ENCODE measurements around the gene TNXB. TPM values are rescaled to one million over a fixed set of nuclear protein-coding genes. Genes with fewer than 3 reads are reported as not detected.

TNXB gene
- total and polyA plus RNA-seq, 9 of the 15 experiments (the other 6 are each of a cell fraction or from before 2014, with no cell fraction given): 0.14 to 28.1 (median 12.4) TPM

DNA sequence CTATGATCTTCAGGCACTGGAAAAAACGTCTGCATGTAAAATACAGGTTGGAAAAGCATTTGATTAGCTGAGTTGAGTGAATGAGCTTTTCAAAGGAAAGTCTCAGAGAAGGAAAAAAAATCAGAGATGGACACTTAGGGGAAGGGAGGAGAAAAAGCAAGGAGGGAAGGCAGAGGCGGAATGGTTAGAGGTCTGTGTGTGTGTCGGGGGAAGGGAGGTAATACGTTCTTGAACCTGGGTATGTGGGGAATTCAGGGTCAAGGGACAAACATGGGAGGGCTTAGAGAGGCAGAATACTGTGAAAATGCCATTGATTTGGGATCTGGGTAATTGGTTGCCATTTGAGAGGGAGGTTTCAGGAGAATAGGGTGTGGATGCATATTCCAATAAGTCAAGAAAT lies 37.5 kb upstream of the TNXB start (continued):
- TF ChIP-seq, protein P1, sequence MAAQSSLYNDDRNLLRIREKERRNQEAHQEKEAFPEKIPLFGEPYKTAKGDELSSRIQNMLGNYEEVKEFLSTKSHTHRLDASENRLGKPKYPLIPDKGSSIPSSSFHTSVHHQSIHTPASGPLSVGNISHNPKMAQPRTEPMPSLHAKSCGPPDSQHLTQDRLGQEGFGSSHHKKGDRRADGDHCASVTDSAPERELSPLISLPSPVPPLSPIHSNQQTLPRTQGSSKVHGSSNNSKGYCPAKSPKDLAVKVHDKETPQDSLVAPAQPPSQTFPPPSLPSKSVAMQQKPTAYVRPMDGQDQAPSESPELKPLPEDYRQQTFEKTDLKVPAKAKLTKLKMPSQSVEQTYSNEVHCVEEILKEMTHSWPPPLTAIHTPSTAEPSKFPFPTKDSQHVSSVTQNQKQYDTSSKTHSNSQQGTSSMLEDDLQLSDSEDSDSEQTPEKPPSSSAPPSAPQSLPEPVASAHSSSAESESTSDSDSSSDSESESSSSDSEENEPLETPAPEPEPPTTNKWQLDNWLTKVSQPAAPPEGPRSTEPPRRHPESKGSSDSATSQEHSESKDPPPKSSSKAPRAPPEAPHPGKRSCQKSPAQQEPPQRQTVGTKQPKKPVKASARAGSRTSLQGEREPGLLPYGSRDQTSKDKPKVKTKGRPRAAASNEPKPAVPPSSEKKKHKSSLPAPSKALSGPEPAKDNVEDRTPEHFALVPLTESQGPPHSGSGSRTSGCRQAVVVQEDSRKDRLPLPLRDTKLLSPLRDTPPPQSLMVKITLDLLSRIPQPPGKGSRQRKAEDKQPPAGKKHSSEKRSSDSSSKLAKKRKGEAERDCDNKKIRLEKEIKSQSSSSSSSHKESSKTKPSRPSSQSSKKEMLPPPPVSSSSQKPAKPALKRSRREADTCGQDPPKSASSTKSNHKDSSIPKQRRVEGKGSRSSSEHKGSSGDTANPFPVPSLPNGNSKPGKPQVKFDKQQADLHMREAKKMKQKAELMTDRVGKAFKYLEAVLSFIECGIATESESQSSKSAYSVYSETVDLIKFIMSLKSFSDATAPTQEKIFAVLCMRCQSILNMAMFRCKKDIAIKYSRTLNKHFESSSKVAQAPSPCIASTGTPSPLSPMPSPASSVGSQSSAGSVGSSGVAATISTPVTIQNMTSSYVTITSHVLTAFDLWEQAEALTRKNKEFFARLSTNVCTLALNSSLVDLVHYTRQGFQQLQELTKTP (IDR thresholded peaks at IDR 0.05; ENCODE audit: low read depth in 1 of 2, partially characterized antibody in 2 of 2): peak in 1 of 2 experiments; percentile 8

DNA sequence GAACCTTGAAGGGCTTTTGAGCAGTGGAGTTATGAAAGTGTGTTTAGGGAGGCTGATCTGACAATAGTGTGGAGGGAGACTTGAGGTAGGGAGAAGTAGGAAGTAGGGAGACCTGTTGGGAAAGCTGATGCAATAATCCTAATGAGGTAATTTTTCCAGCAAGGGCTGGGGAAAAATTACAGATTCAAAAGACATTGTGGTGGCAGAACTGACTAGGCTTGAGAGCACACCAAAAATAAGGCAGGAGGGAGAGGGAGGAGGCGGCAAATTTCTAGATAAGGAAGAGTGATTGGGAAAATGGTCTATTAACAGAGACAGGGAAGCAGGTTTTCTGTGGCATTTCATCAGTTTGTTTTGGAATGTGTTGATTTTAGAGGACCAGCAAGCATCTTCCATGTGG lies 37.1 kb upstream of the TNXB start:
- peaks cover 9 to 19% of the 10 kb centered on the region in 2 experiments for H3K4me1 ChIP-seq (replicated peaks in 1 of 2; ENCODE audit: control insufficient read depth in 2 of 2, insufficient read depth in 2 of 2, low read length in 2 of 2)
- H2AFZ ChIP-seq (ENCODE audit: low read depth, low read length): 0 out of 2 replicates have a peak overlapping the region, but pooled peaks have one; percentile 3
- no TSS peak for BruUV-seq (replicated peaks)
- 20% methylated on average over 1 of the region's 1 CpG for WGBS (ENCODE audit: insufficient coverage, low coverage, missing lambda C conversion rate)
- H3K4me3 ChIP-seq: no peak overlapping the region
- no peak overlapping the region for H3K9ac ChIP-seq (ENCODE audit: insufficient read depth in 1 of 2, low read depth in 2 of 2, low read length in 2 of 2)
- no peaks in the 10 kb centered on the region for H3K79me2 ChIP-seq (ENCODE audit: control insufficient read depth, insufficient read depth, low read length)
- intact Hi-C loops (cut with micrococcal nuclease) (no loop called here), in situ Hi-C loops (cut with MboI) (no loop called here)
- POLR2A ChIA-PET: interaction anchor here (0.9 to 1.6 kb wide), 2 partner anchors 15 to 30 kb away, joined by 3 to 4 read pairs; no protein-coding TSS in a partner anchor
- H3K27ac ChIP-seq (ENCODE audit: extremely low read depth, low read depth, low read length): no peak overlapping the region
- H3K4me2 ChIP-seq (ENCODE audit: insufficient read depth, low read length): no peak overlapping the region
- FAIRE-seq (no peak), ATAC-seq (no peak), DNase-seq (ENCODE audit: extremely low read depth in 1 of 4, low spot score in 3 of 4) (no peak)
- CTCF ChIA-PET (ENCODE audit: low intra/inter-chr PET ratio): no interaction called here
- no peaks in the 10 kb centered on the region for H3K27me3 ChIP-seq (ENCODE audit: control insufficient read depth in 2 of 2, insufficient read depth in 2 of 2, low read length in 2 of 2)
- no peaks in the 10 kb centered on the region for H4K20me1 ChIP-seq (replicated peaks; ENCODE audit: control insufficient read depth, insufficient read depth, low read length)
- no peaks in the 10 kb centered on the region for H3K9me1 ChIP-seq (ENCODE audit: control insufficient read depth, insufficient read depth, low read length)
- no peaks in the 10 kb centered on the region for H3K9me3 ChIP-seq (replicated peaks; ENCODE audit: control insufficient read depth, insufficient read depth, low read depth, low read length)
- H3K36me3 ChIP-seq (ENCODE audit: control insufficient read depth, insufficient read depth, low read length): no peaks in the 10 kb centered on the region
- TF ChIP-seq, protein P1 (IDR thresholded peaks at IDR 0.05; ENCODE audit: low read depth in 1 of 2, partially characterized antibody in 2 of 2): peak in 1 of 2 experiments; percentile 11
- 0 out of 2 replicates have a peak, but pooled peaks have one; percentile 38 for TF ChIP-seq JUN (IDR thresholded peaks at IDR 0.05; ENCODE audit: borderline replicate concordance, low read depth, low read length)
- TF ChIP-seq JUN (CRISPR knock-in tag; IDR thresholded peaks at IDR 0.05; ENCODE audit: borderline replicate concordance): no peak
- TF ChIP-seq, protein P2, sequence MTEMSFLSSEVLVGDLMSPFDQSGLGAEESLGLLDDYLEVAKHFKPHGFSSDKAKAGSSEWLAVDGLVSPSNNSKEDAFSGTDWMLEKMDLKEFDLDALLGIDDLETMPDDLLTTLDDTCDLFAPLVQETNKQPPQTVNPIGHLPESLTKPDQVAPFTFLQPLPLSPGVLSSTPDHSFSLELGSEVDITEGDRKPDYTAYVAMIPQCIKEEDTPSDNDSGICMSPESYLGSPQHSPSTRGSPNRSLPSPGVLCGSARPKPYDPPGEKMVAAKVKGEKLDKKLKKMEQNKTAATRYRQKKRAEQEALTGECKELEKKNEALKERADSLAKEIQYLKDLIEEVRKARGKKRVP (CRISPR knock-in tag; IDR thresholded peaks at IDR 0.05): peak; percentile 72
- TF ChIP-seq CEBPG (CRISPR knock-in tag; IDR thresholded peaks at IDR 0.05): peak; percentile 60; the same call in 1 of the 2 replicates
- TF ChIP-seq CEBPG (tag; conservative IDR thresholded peaks at IDR 0.05 in 1 of 2, IDR thresholded peaks at IDR 0.05 in 1 of 2): peak; percentile 93 to 96
- no peak for TF ChIP-seq BRF1 (IDR thresholded peaks at IDR 0.05; ENCODE audit: borderline replicate concordance, extremely low read depth, insufficient read length)
- peak; percentile 70 for TF ChIP-seq CEBPB (tag; IDR thresholded peaks at IDR 0.05)
- peak; percentile 64 for TF ChIP-seq ATF7 (IDR thresholded peaks at IDR 0.05)
- TF ChIP-seq GABPA (tag; conservative IDR thresholded peaks at IDR 0.05; ENCODE audit: low read depth): 0 out of 2 replicates have a peak, but pooled peaks have one; percentile 3
- TF ChIP-seq MCM7 (IDR thresholded peaks at IDR 0.05): no peak

Data from K562 (cell line).